A549 (cell line): ENCODE data around the gene SLC18A3. TPM values are rescaled to one million over a fixed set of nuclear protein-coding genes. Genes with fewer than 3 reads are reported as not detected.

Experiments
- ATAC-seq, 2 experiments: fragments of 200-7000 bp in 1 of 2; fragments of >200 bp in 1 of 2; cut with Nextera tagmentation in 1 of 2; cut with Tn5 transposase in 1 of 2; 3 replicates each; pipeline versions ENCODE4 v1.8.0 to v1.9.1; 2018 to 2020; ENCODE audit warnings: mild to moderate bottlenecking in 1 of 2, moderate library complexity in 1 of 2
- CTCF ChIA-PET: fragments of 300-600 bp; sonication (Branson Sonifier 250); formaldehyde crosslinking; extraction: SDS; loops from one replicate; lab custom pipeline; 2021; ENCODE audit warnings: antibody characterized with exemption, inconsistent platforms; lab: Yijun Ruan, JAX
- POLR2A ChIA-PET: fragments of 350-600 bp; formaldehyde crosslinking; extraction: SDS; loops from one replicate; lab custom pipeline; 2021; ENCODE audit warnings: antibody characterized with exemption, inconsistent platforms; lab: Yijun Ruan, JAX
- DNase-seq, 2 experiments: peaks; one replicate each; pipeline versions ENCODE4 v3.0.0 to v3.0.0-alpha.2; 2011 to 2016; ENCODE audit warnings: low read depth in 1 of 2, low spot score in 1 of 2
- FAIRE-seq: peaks from 2 replicates; lab custom pipeline; 2011; peaks lifted over from hg19 to GRCh38; lab: Jason Lieb, UNC
- H3K27ac ChIP-seq, 2 experiments: fragments of >200 bp; sonication (Bioruptor Twin); formaldehyde crosslinking; 3 replicates each; pipeline ENCODE4 v1.5.1; 2016 to 2017
- H3K4me1 ChIP-seq: fragments of >200 bp; sonication (Bioruptor Twin); formaldehyde crosslinking; 3 replicates; pipeline ENCODE4 v1.6.1; 2016
- H3K4me2 ChIP-seq: fragments of >200 bp; sonication (Bioruptor Twin); formaldehyde crosslinking; 3 replicates; pipeline ENCODE4 v1.6.1; 2016
- H3K4me3 ChIP-seq: fragments of >200 bp; sonication (Bioruptor Twin); formaldehyde crosslinking; 3 replicates; pipeline ENCODE4 v1.5.1; 2016
- H3K9me3 ChIP-seq: fragments of >200 bp; sonication (Bioruptor Twin); formaldehyde crosslinking; 3 replicates; pipeline ENCODE4 v1.6.1; 2016
- BHLHE40 ChIP-seq: IDR thresholded peaks from 2 replicates; pipeline ENCODE4 v1.6.1; 2012; ENCODE audit warnings: low read depth, low read length, inconsistent platforms
- CHD4 ChIP-seq: fragments of 200-600 bp; sonication (generic); IDR thresholded peaks from 2 replicates; pipeline ENCODE4 v1.6.1; 2016; ENCODE audit warnings: antibody characterized with exemption, mild to moderate bottlenecking, borderline replicate concordance
- EHMT2 ChIP-seq: fragments of 200-600 bp; sonication (generic); IDR thresholded peaks from 2 replicates; pipeline ENCODE4 v1.6.1; 2016; ENCODE audit warnings: antibody characterized with exemption, low read depth, mild to moderate bottlenecking, moderate library complexity
- EP300 ChIP-seq, 2 experiments: fragments of >200 bp; sonication (Bioruptor Twin); formaldehyde crosslinking; IDR thresholded peaks; 2 replicates in 1 of 2; 3 replicates in 1 of 2; pipeline ENCODE4 v1.6.1; 2016 to 2017
- ESRRA ChIP-seq: fragments of 150-350 bp; IDR thresholded peaks from 2 replicates; pipeline ENCODE4 v1.6.1; 2014; ENCODE audit warnings: mild to moderate bottlenecking, low read length, borderline replicate concordance
- FOXS1 ChIP-seq: fragments of 250-450 bp; sonication (Bioruptor Pico); IDR thresholded peaks from 2 replicates; pipeline ENCODE4 v1.5.0; 2020; ENCODE audit warnings: mild to moderate bottlenecking, moderate library complexity
- GATA3 ChIP-seq: IDR thresholded peaks from 2 replicates; pipeline ENCODE4 v1.6.1; 2012; ENCODE audit warnings: borderline replicate concordance
- HDAC2 ChIP-seq: fragments of 200-600 bp; sonication (generic); IDR thresholded peaks from 2 replicates; pipeline ENCODE4 v1.6.1; 2016
- HEYL ChIP-seq: fragments of 250-450 bp; sonication (Bioruptor Pico); IDR thresholded peaks from 2 replicates; pipeline ENCODE4 v1.8.0; 2021; ENCODE audit warnings: mild to moderate bottlenecking, moderate library complexity
- HOXA7 ChIP-seq: fragments of 250-450 bp; sonication (Bioruptor Pico); IDR thresholded peaks from 2 replicates; pipeline ENCODE4 v1.5.0; 2020; ENCODE audit warnings: mild to moderate bottlenecking, moderate library complexity
- JUN ChIP-seq, 2 experiments: fragments of >200 bp; sonication (Bioruptor Twin); formaldehyde crosslinking; IDR thresholded peaks; 2 replicates in 1 of 2; 3 replicates in 1 of 2; pipeline ENCODE4 v1.6.1; 2016 to 2017
- JUNB ChIP-seq: fragments of >200 bp; sonication (Bioruptor Twin); formaldehyde crosslinking; IDR thresholded peaks from 2 replicates; pipeline ENCODE4 v1.6.1; 2016
- KDM5A ChIP-seq: fragments of 200-600 bp; sonication (generic); IDR thresholded peaks from 2 replicates; pipeline ENCODE4 v1.6.1; 2016; ENCODE audit warnings: antibody characterized with exemption, mild to moderate bottlenecking
- MAFK ChIP-seq: fragments of 450-650 bp; IDR thresholded peaks from 2 replicates; pipeline ENCODE4 v1.6.1; 2014; ENCODE audit not compliant: partially characterized antibody
- PHF8 ChIP-seq: fragments of 200-600 bp; sonication (generic); IDR thresholded peaks from 2 replicates; pipeline ENCODE4 v1.6.1; 2016; ENCODE audit warnings: low read depth, mild to moderate bottlenecking, antibody characterized with exemption, moderate library complexity, borderline replicate concordance
- RAD21 ChIP-seq, 2 experiments: fragments of >200 bp in 1 of 2; sonication (Bioruptor Twin) in 1 of 2; formaldehyde crosslinking in 1 of 2; IDR thresholded peaks in 1 of 2; conservative IDR thresholded peaks in 1 of 2; 2 replicates in 1 of 2; 3 replicates in 1 of 2; pipeline ENCODE4 v1.6.1; 2012 to 2018; ENCODE audit warnings: inconsistent platforms in 1 of 2
- RNF2 ChIP-seq: fragments of 200-600 bp; sonication (generic); IDR thresholded peaks from 2 replicates; pipeline ENCODE4 v1.6.1; 2016; ENCODE audit warnings: low read depth, mild to moderate bottlenecking, antibody characterized with exemption, moderate library complexity, borderline replicate concordance
- WGBS: methylation state at CpG from one replicate; pipeline ENCODE4 v1.1.6; 2017; ENCODE audit errors: missing lambda C conversion rate; 5-methylcytosine and 5-hydroxymethylcytosine counted together
- polyA plus RNA-seq, 4 experiments: library from polyadenylated mRNA; depleted of rRNA in 3 of 4; stranded (reverse); fragments of >200 nt; fragmentation: RNase III in 1 of 4; extraction: RNeasy Plus Mini Kit Qiagen cat#74134 plus additional on column Dnase treatment in 1 of 4; gene quantifications; 2 replicates in 3 of 4; 3 replicates in 1 of 4; pipeline ENCODE4 v1.2.3, GENCODE V29; 2011 to 2017
- TF ChIP-seq, protein P1 (sequence below): fragments of 150-350 bp; IDR thresholded peaks from 2 replicates; pipeline ENCODE4 v1.6.1; 2014; ENCODE audit warnings: low read depth, mild to moderate bottlenecking, low read length
- TF ChIP-seq, protein P2 (sequence below): fragments of 200-600 bp; sonication (generic); IDR thresholded peaks from 2 replicates; pipeline ENCODE4 v1.6.1; 2016; ENCODE audit warnings: antibody characterized with exemption, mild to moderate bottlenecking, moderate library complexity
- TF ChIP-seq, protein P3 (sequence below): IDR thresholded peaks from 2 replicates; pipeline ENCODE4 v1.6.1; 2012
- TF ChIP-seq, protein P4 (sequence below): IDR thresholded peaks from 2 replicates; pipeline ENCODE4 v1.6.1; 2012; ENCODE audit warnings: low read depth, borderline replicate concordance

SLC18A3 gene
- polyA plus RNA-seq, 2 of the 4 experiments (the other 2 are of a cell fraction): not detected

DNA sequence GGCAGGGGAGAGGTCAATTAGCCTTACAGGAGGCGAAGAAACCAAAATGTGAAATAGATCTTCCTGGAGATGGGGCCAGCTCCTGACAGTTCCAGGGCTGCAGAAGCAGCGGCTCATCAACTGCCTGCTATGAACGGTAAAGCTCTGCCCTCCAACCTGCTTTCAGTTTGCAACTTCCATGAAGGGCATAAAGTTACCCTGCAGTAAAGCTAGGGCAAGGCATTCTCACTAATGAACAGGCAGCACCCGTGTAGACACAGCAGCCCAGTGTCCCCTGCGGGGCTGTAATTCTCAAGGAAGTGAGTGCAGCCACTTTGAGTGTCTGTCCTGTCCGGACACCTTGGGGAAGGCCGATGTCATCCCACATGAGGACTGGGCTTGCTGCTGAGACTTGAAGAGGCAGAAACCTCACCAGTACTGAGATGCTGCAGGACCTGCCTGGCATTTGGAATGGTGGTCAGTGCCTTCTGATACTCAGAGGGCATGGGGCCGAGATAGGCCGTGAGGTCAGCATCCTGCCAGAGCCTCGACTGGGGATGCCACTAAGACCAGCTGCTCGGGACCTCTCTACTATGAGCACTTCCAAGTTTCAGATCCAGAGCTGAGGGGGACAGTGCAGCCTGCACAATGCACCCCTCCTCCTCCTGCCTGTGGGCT lies 43.3 kb downstream of the SLC18A3 start:
- no peak for TF ChIP-seq FOXS1 (CRISPR knock-in tag)
- TF ChIP-seq HEYL (CRISPR knock-in tag): no peak
- TF ChIP-seq, all 56 proteins: peak for 0
- Histone ChIP-seq H3K4me3 (no peak overlapping the region), H3K4me1 (no peaks in the 10 kb centered on the region), H3K4me2 (no peak overlapping the region), H3K27ac (no peak overlapping the region), H3K9me3 (0 out of 3 replicates have a peak, but pooled peaks cover 1% of the 10 kb centered on the region)
- WGBS: 22% methylated on average over 9 of the region's 11 CpGs
- DNase-seq (no peak), FAIRE-seq (no peak), ATAC-seq (no peak)
- ChIA-PET POLR2A (no interaction called here), CTCF (interaction anchor here (1.8 kb wide), 1 partner anchor 8 kb away, joined by 5 read pairs; no protein-coding TSS in a partner anchor)

DNA sequence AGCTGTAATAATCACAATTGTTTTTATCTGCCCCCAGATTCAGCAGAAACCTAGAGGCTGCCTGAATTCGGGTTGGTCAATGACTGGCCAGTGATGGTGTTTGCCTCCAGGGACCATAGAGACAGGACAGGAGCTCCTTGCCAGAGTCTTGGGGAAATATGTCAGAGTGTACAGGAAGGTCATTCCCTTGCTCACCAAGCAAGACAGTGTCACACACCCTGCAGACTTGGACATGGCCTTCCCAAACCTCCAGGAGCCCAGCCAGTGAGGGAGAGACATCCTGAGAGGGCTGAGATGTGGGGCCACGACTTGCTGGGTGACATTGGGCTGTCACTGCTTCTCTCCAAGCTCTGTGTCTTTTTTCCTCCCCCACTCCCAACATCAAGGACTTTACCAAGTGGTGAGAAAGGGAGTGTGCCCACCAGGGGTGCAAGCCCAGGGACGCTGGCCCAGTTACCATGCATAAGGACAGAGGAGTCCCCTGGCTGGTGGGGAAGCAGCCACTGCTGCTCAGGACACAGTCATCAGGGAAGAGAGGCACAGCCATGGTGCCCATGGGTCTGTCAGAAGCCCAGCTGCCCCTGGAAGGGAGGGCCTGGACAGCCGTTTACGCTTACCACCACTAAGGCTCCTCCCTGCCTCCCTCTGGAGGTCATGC lies 44.1 kb downstream of the SLC18A3 start:
- Histone ChIP-seq H3K9me3 (peaks cover 8% of the 10 kb centered on the region; the same call in 1 of the 3 replicates), H3K4me2 (no peak overlapping the region), H3K4me1 (no peaks in the 10 kb centered on the region), H3K4me3 (no peak overlapping the region), H3K27ac (no peak overlapping the region)
- TF ChIP-seq GATA3: no peak
- TF ChIP-seq RAD21 (conservative IDR thresholded peaks at IDR 0.05 in 1 of 2, IDR thresholded peaks at IDR 0.05 in 1 of 2): no peak
- TF ChIP-seq MAFK: no peak
- no peak for TF ChIP-seq CHD4
- no peak for TF ChIP-seq RNF2
- TF ChIP-seq HEYL (CRISPR knock-in tag): no peak
- TF ChIP-seq JUN (IDR thresholded peaks at IDR 0.05): no peak
- TF ChIP-seq PHF8: no peak
- no peak for TF ChIP-seq JUNB
- TF ChIP-seq ESRRA: no peak
- TF ChIP-seq, protein P1, sequence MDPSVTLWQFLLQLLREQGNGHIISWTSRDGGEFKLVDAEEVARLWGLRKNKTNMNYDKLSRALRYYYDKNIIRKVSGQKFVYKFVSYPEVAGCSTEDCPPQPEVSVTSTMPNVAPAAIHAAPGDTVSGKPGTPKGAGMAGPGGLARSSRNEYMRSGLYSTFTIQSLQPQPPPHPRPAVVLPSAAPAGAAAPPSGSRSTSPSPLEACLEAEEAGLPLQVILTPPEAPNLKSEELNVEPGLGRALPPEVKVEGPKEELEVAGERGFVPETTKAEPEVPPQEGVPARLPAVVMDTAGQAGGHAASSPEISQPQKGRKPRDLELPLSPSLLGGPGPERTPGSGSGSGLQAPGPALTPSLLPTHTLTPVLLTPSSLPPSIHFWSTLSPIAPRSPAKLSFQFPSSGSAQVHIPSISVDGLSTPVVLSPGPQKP: no peak
- no peak for TF ChIP-seq EP300 (IDR thresholded peaks at IDR 0.05)
- no peak for TF ChIP-seq KDM5A
- TF ChIP-seq HDAC2: no peak
- TF ChIP-seq, protein P2, sequence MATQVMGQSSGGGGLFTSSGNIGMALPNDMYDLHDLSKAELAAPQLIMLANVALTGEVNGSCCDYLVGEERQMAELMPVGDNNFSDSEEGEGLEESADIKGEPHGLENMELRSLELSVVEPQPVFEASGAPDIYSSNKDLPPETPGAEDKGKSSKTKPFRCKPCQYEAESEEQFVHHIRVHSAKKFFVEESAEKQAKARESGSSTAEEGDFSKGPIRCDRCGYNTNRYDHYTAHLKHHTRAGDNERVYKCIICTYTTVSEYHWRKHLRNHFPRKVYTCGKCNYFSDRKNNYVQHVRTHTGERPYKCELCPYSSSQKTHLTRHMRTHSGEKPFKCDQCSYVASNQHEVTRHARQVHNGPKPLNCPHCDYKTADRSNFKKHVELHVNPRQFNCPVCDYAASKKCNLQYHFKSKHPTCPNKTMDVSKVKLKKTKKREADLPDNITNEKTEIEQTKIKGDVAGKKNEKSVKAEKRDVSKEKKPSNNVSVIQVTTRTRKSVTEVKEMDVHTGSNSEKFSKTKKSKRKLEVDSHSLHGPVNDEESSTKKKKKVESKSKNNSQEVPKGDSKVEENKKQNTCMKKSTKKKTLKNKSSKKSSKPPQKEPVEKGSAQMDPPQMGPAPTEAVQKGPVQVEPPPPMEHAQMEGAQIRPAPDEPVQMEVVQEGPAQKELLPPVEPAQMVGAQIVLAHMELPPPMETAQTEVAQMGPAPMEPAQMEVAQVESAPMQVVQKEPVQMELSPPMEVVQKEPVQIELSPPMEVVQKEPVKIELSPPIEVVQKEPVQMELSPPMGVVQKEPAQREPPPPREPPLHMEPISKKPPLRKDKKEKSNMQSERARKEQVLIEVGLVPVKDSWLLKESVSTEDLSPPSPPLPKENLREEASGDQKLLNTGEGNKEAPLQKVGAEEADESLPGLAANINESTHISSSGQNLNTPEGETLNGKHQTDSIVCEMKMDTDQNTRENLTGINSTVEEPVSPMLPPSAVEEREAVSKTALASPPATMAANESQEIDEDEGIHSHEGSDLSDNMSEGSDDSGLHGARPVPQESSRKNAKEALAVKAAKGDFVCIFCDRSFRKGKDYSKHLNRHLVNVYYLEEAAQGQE: no peak
- no peak for TF ChIP-seq HOXA7 (CRISPR knock-in tag)
- TF ChIP-seq BHLHE40: no peak
- TF ChIP-seq, protein P3, sequence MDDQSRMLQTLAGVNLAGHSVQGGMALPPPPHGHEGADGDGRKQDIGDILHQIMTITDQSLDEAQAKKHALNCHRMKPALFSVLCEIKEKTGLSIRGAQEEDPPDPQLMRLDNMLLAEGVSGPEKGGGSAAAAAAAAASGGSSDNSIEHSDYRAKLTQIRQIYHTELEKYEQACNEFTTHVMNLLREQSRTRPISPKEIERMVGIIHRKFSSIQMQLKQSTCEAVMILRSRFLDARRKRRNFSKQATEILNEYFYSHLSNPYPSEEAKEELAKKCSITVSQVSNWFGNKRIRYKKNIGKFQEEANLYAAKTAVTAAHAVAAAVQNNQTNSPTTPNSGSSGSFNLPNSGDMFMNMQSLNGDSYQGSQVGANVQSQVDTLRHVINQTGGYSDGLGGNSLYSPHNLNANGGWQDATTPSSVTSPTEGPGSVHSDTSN: no peak
- TF ChIP-seq, protein P4, sequence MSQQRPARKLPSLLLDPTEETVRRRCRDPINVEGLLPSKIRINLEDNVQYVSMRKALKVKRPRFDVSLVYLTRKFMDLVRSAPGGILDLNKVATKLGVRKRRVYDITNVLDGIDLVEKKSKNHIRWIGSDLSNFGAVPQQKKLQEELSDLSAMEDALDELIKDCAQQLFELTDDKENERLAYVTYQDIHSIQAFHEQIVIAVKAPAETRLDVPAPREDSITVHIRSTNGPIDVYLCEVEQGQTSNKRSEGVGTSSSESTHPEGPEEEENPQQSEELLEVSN: no peak
- TF ChIP-seq EHMT2: no peak
- no peak for FAIRE-seq
- no peak for ATAC-seq
- 18% methylated on average over 5 of the region's 5 CpGs for WGBS
- ChIA-PET POLR2A (no interaction called here), CTCF (no interaction called here)
- DNase-seq: no peak
